IMR-90 (cell line): ENCODE data around the gene ERGIC1. TPM values are rescaled to one million over a fixed set of nuclear protein-coding genes. Genes with fewer than 3 reads are reported as not detected.

ENCODE experiments used
- FOS ChIP-seq: fragments of 150-350 bp; IDR thresholded peaks from 2 replicates; pipeline ENCODE4 v1.6.1; 2016; ENCODE audit warnings: low read depth, low read length
- RFX5 ChIP-seq: IDR thresholded peaks from 2 replicates; pipeline ENCODE4 v1.8.0; 2012; ENCODE audit warnings: low read depth, mild to moderate bottlenecking, low read length, moderate library complexity
- polyA plus RNA-seq, 3 experiments: library from polyadenylated mRNA; depleted of rRNA; stranded (reverse); fragments of >200 nt; gene quantifications; 2 replicates each; pipeline ENCODE4 v1.2.3, GENCODE V29; 2012; ENCODE audit warnings: low replicate concordance in 1 of 3
- total RNA-seq: library from RNA; depleted of rRNA; stranded (reverse); fragments of >200 nt; gene quantifications from 2 replicates; pipeline ENCODE4 v1.2.3, GENCODE V29; 2012

Gene ERGIC1
- total and polyA plus RNA-seq, 2 of the 4 experiments (the other 2 are of a cell fraction) = 134 to 192 TPM

DNA sequence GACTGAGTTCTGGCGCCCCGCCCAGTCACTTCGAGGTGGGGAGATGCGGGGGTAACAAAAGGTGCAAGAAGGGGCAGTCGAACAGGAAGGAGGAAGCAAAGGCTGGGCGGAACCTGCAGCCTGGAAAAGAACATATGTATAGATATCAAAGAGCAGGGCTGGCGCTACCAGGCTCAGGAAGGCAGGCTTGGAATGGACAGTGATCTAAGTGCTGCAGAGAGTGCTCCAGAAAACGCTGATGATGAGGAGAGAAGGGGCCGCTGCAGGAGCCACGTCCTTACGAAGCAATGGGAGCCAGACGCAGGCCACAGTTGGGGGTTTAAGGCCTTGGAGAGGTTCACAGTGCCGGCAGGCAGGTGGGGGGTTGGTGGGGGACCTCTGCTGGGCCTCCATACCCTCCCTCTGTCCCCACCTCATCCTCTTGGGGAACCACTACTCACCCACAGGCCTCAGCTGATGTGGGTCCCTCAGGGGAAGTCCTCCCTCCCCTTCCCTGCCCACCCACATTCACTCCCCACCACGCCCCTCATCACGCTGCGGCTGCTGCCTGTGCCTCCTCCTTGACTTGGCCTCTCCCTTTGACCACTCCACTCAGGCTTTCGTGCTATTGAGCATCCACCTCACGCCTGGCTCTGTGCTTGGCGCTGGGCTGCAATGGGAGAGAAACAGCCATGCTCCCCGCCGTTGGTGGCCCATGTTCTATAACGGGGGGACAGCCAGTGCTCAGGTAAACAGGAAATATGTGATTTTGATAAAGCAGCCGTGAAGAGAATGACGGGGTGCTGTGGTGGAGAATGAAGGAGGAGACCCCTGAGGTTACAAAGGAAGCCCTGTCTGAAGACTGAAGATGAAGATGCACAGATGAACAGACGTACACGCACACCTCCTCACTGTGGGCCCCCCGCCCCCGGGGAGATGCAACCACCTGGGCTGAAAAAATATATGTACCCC, 84.6 kb downstream of the ERGIC1 start (continued):
- TF ChIP-seq FOS (no peak), RFX5 (no peak)
